ENCODE measurements around the gene MOB3A. TPM values are rescaled to one million over a fixed set of nuclear protein-coding genes. Genes with fewer than 3 reads are reported as not detected.

Gene MOB3A
- total and polyA plus RNA-seq, 2 of the 8 experiments (the other 6 are each of a cell fraction or from before 2014, with no cell fraction given), result 9.2 to 9.6 TPM

DNA sequence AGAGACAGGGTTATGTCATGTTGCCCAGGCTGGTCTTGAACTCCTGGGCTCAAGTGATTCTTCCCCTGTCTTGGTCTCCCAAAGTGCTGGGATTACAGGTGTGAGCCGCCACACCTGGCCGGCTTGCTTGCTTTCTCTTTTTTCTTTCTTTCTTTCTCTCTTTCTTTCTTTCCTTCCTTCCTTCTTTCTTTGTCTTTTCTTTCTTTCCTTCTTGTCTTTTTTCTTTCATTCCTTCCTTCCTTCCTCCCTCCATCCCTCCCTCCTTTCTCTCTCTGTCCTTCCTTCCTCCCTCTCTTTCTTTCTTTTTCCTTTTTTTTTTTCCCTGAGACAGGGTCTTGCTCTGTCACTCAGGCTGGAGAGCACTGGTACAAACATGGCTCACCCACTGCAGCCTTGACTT, 73.8 kb downstream of the MOB3A start:
- H2BK15ac ChIP-seq (ENCODE audit: low read length), result no peak overlapping the region
- no peak overlapping the region for H3K14ac ChIP-seq (ENCODE audit: insufficient read length)
- H3K9me3 ChIP-seq (ENCODE audit: insufficient read depth in 2 of 2, low read depth in 1 of 2, low read length in 1 of 2), result 0 out of 4 replicates have a peak, but pooled peaks cover 2 to 3% of the 10 kb centered on the region in 2 experiments
- no peak overlapping the region for H3K18ac ChIP-seq (ENCODE audit: extremely low read depth, low read length)
- no peaks in the 10 kb centered on the region for H3K23me2 ChIP-seq (ENCODE audit: low read depth, low read length)
- no peak overlapping the region for H3K4me2 ChIP-seq (ENCODE audit: insufficient read depth in 1 of 2, low read depth in 2 of 2, low read length in 2 of 2)
- no peak overlapping the region for H3K56ac ChIP-seq (replicated peaks; ENCODE audit: insufficient read length, low read depth, low read length)
- no peak overlapping the region for H3K4me3 ChIP-seq (ENCODE audit: extremely low read depth in 1 of 4, insufficient read depth in 2 of 4, low read depth in 3 of 4, low read length in 4 of 4)
- no peak overlapping the region for H3K9ac ChIP-seq (replicated peaks in 1 of 4; ENCODE audit: extremely low read depth in 1 of 4, low read depth in 3 of 4, low read length in 3 of 4)
- no peaks in the 10 kb centered on the region for H4K20me1 ChIP-seq (replicated peaks in 1 of 2; ENCODE audit: control insufficient read depth in 1 of 2, insufficient read depth in 2 of 2, low read length in 2 of 2)
- no peak overlapping the region for H4K5ac ChIP-seq (ENCODE audit: insufficient read length, low read depth, low read length)
- no peak overlapping the region for H2AK5ac ChIP-seq (ENCODE audit: low read depth, low read length)
- H3K4me1 ChIP-seq (replicated peaks in 1 of 4; ENCODE audit: control insufficient read depth in 3 of 4, insufficient read depth in 4 of 4, low read length in 3 of 4), result no peaks in the 10 kb centered on the region
- FAIRE-seq, result no peak
- WGBS, 2 experiments (ENCODE audit: extremely low coverage in 1 of 2, insufficient coverage in 1 of 2, insufficient read length in 1 of 2, insufficient replicate concordance in 2 of 2, low coverage in 1 of 2, low lambda C conversion rate in 2 of 2, missing lambda C conversion rate in 1 of 2), result 100% methylated on average over 2 of the region's 2 CpGs; no CpG with 5 or more reads in 1 of the 2 experiments
- no peak overlapping the region for H3K27ac ChIP-seq (ENCODE audit: low read depth, low read length)
- ChIA-PET CTCF (ENCODE audit: partially characterized antibody) (interaction anchor here (1.0 to 1.9 kb wide), 5 partner anchors 10 to 125 kb away, joined by 3 to 6 read pairs (median 5); no protein-coding TSS in a partner anchor), POLR2A (ENCODE audit: partially characterized antibody) (interaction anchor here (1.3 to 27.5 kb wide), 3 partner anchors 9 to 29 kb away, joined by 4 to 524 read pairs (median 6); partner anchors contain the start of gene MKNK2)
- no peaks in the 10 kb centered on the region for H3K79me1 ChIP-seq (ENCODE audit: low read depth, low read length)
- H2BK5ac ChIP-seq (ENCODE audit: low read depth, low read length), result no peak overlapping the region
- no peak overlapping the region for H2BK120ac ChIP-seq (replicated peaks; ENCODE audit: low read depth, low read length)
- H2BK12ac ChIP-seq (ENCODE audit: low read depth, low read length), result no peak overlapping the region
- DNase-seq (ENCODE audit: low read depth in 1 of 2, low spot score in 2 of 2), result no peak
- H4K91ac ChIP-seq (replicated peaks; ENCODE audit: insufficient read length, low read length), result no peak overlapping the region
- H2BK20ac ChIP-seq (ENCODE audit: low read length), result no peak overlapping the region
- no peak overlapping the region for H4K8ac ChIP-seq (ENCODE audit: extremely low read depth, insufficient read depth, low read length)
- no peaks in the 10 kb centered on the region for H3K36me3 ChIP-seq (ENCODE audit: control insufficient read depth in 2 of 4, insufficient read depth in 4 of 4, low read length in 3 of 4)
- no peak overlapping the region for H2AFZ ChIP-seq (ENCODE audit: low read length)
- no peak overlapping the region for H3K4ac ChIP-seq (replicated peaks; ENCODE audit: insufficient read length, low read depth, low read length)
- H3K23ac ChIP-seq (ENCODE audit: insufficient read length), result no peak overlapping the region
- H3K27me3 ChIP-seq (replicated peaks in 1 of 4; ENCODE audit: control insufficient read depth in 3 of 4, extremely low read depth in 1 of 4, insufficient read depth in 3 of 4, low read length in 3 of 4), result no peaks in the 10 kb centered on the region
- no peaks in the 10 kb centered on the region for H3K79me2 ChIP-seq (ENCODE audit: control insufficient read depth in 1 of 2, insufficient read depth in 2 of 2, low read length in 2 of 2)

Measured in H1 (cell line).